CD4-positive, CD25-positive, alpha-beta regulatory T cell (primary cell): Measurements from ENCODE around the gene DISP3. TPM values are rescaled to one million over a fixed set of nuclear protein-coding genes. Genes with fewer than 3 reads are reported as not detected.
"Not testable (repeated sequence)": the region's sequence is repeated elsewhere in the genome, so short reads cannot be mapped to it uniquely, and the experiment has no call there.

Source experiments
- ATAC-seq, 2 donors: fragments of 150-1000 bp; cut with Tn5 transposase; one replicate each; pipeline ENCODE4 v1.10.0; 2021; ENCODE audit warnings: low read depth in 2 of 2, moderate number of reproducible peaks in 2 of 2, moderate library complexity in 1 of 2
- DNase-seq, 3 donors: peaks; one replicate each; pipeline versions ENCODE4 v3.0.0 to v3.0.0-alpha.2; 2012 to 2022; ENCODE audit warnings: mixed read lengths in 1 of 3
- H3K27ac ChIP-seq: one replicate; pipeline ENCODE4 v1.7.0; 2013; ENCODE audit warnings: mild to moderate bottlenecking, low read length; ENCODE audit not compliant: insufficient read depth, poor library complexity, severe bottlenecking
- H3K27me3 ChIP-seq: one replicate; pipeline ENCODE4 v1.7.0; 2013; ENCODE audit warnings: low read length; ENCODE audit not compliant: control insufficient read depth, insufficient read depth
- H3K36me3 ChIP-seq: one replicate; pipeline ENCODE4 v1.7.0; 2013; ENCODE audit warnings: mild to moderate bottlenecking, low read length, moderate library complexity; ENCODE audit not compliant: control insufficient read depth, insufficient read depth
- H3K4me1 ChIP-seq: 2 replicates; pipeline ENCODE4 v1.7.0; 2013; ENCODE audit warnings: mild to moderate bottlenecking, low read length; ENCODE audit not compliant: insufficient read depth, control insufficient read depth, poor library complexity, severe bottlenecking
- H3K4me3 ChIP-seq: one replicate; pipeline ENCODE4 v1.7.0; 2013; ENCODE audit warnings: low read depth, mild to moderate bottlenecking, low read length, moderate library complexity
- H3K9me3 ChIP-seq, 2 experiments: 1 replicate in 1 of 2; 2 replicates in 1 of 2; pipeline ENCODE4 v1.7.0; 2013; ENCODE audit warnings: low read length in 2 of 2, mild to moderate bottlenecking in 1 of 2, moderate library complexity in 1 of 2; ENCODE audit not compliant: control insufficient read depth in 2 of 2
- H3K27ac Mint-ChIP-seq, 3 donors: one replicate each; pipeline ENCODE4 v1.8.0; 2020 to 2022; ENCODE audit warnings: mild to moderate bottlenecking in 3 of 3, mixed read lengths in 3 of 3, moderate library complexity in 2 of 3
- H3K27me3 Mint-ChIP-seq: one replicate; pipeline ENCODE4 v1.8.0; 2022; ENCODE audit warnings: mild to moderate bottlenecking, mixed read lengths
- H3K36me3 Mint-ChIP-seq: one replicate; pipeline ENCODE4 v1.8.0; 2020; ENCODE audit warnings: mixed read lengths
- H3K4me1 Mint-ChIP-seq, 4 donors: one replicate each; pipeline ENCODE4 v1.8.0; 2020 to 2022; ENCODE audit warnings: mixed read lengths in 4 of 4, mild to moderate bottlenecking in 1 of 4
- H3K4me3 Mint-ChIP-seq, 4 donors: one replicate each; pipeline ENCODE4 v1.8.0; 2020 to 2022; ENCODE audit warnings: mild to moderate bottlenecking in 4 of 4, mixed read lengths in 4 of 4, moderate library complexity in 3 of 4
- H3K9me3 Mint-ChIP-seq, 7 donors: one replicate each; pipeline ENCODE4 v1.8.0; 2020 to 2022; ENCODE audit warnings: mixed read lengths in 7 of 7, mild to moderate bottlenecking in 3 of 7, moderate library complexity in 2 of 7
- polyA plus RNA-seq, 4 donors: library from polyadenylated mRNA; unstranded; fragments of 300-500 nt; fragmentation: Illumina TruSeq; gene quantifications; one replicate each; pipeline ENCODE4 v1.2.3, GENCODE V29; 2021
- total RNA-seq: library from RNA; stranded (reverse); gene quantifications from one replicate; pipeline ENCODE4 v1.2.3, GENCODE V29; 2022

Gene DISP3
- total and polyA plus RNA-seq, 5 donors from 2014 or later: 0.12 to 1.2 (median 0.23) TPM

GRCh38 chr1:11576109-11576875 lies 97.3 kb downstream of the DISP3 start:
- no peaks in the 10 kb centered on the region for H3K36me3 Mint-ChIP-seq
- ATAC-seq (no peak), DNase-seq (no peak)
- H3K4me3 ChIP-seq: no peak overlapping the region
- no peaks in the 10 kb centered on the region for H3K36me3 ChIP-seq
- H3K9me3 ChIP-seq: no peaks in the 10 kb centered on the region
- H3K27ac Mint-ChIP-seq: no peak overlapping the region
- H3K27me3 Mint-ChIP-seq: peaks cover 14% of the 10 kb centered on the region
- H3K4me1 Mint-ChIP-seq: no peaks in the 10 kb centered on the region
- no peaks in the 10 kb centered on the region for H3K4me1 ChIP-seq
- H3K27ac ChIP-seq: no peak overlapping the region
- H3K4me3 Mint-ChIP-seq: no peak overlapping the region
- peaks cover 0 to 2% (median 0%) of the 10 kb centered on the region in 7 donors for H3K9me3 Mint-ChIP-seq
- peaks cover 7% of the 10 kb centered on the region for H3K27me3 ChIP-seq

- Mint-ChIP-seq H3K4me1 (no peaks in the 10 kb centered on the region), H3K9me3 (peaks cover 0 to 2% (median 0%) of the 10 kb centered on the region in 7 donors), H3K27ac (no peak overlapping the region), H3K27me3 (peaks cover 14% of the 10 kb centered on the region), H3K4me3 (no peak overlapping the region), H3K36me3 (no peaks in the 10 kb centered on the region)
- Histone ChIP-seq H3K4me3 (no peak overlapping the region), H3K27me3 (peaks cover 5% of the 10 kb centered on the region), H3K9me3 (no peaks in the 10 kb centered on the region), H3K4me1 (no peaks in the 10 kb centered on the region), H3K36me3 (no peaks in the 10 kb centered on the region), H3K27ac (no peak overlapping the region)
- no peak for ATAC-seq
- DNase-seq: no peak
Measured at GRCh38 chr1:11578004-11578403, 99.0 kb downstream of the DISP3 start.

- Mint-ChIP-seq H3K36me3 (no peaks in the 10 kb centered on the region), H3K27me3 (peaks cover 19% of the 10 kb centered on the region), H3K4me3 (no peak overlapping the region), H3K4me1 (no peaks in the 10 kb centered on the region), H3K9me3 (peaks cover 0 to 2% (median 0%) of the 10 kb centered on the region in 7 donors), H3K27ac (no peak overlapping the region)
- no peaks in the 10 kb centered on the region for H3K4me1 ChIP-seq
- H3K36me3 ChIP-seq: no peaks in the 10 kb centered on the region
- peaks cover 7% of the 10 kb centered on the region for H3K27me3 ChIP-seq
- no peak overlapping the region for H3K27ac ChIP-seq
- H3K4me3 ChIP-seq: no peak overlapping the region
- DNase-seq (no peak), ATAC-seq (no peak)
- no peaks in the 10 kb centered on the region for H3K9me3 ChIP-seq
Measured at GRCh38 chr1:11579506-11579905, 100.6 kb downstream of the DISP3 start.

GRCh38 chr1:11580049-11580448 lies 101.1 kb downstream of the DISP3 start:
- not testable (repeated sequence) for H3K9me3 ChIP-seq, H3K36me3 ChIP-seq, DNase-seq, H3K27ac ChIP-seq, H3K27ac Mint-ChIP-seq, H3K27me3 ChIP-seq, H3K4me1 Mint-ChIP-seq, ATAC-seq, H3K4me1 ChIP-seq, H3K4me3 Mint-ChIP-seq, H3K4me3 ChIP-seq, H3K36me3 Mint-ChIP-seq, H3K9me3 Mint-ChIP-seq
- H3K27me3 Mint-ChIP-seq: peaks cover 21% of the 10 kb centered on the region

GRCh38 chr1:11581445-11581991 lies 102.6 kb downstream of the DISP3 start:
- Histone ChIP-seq H3K4me3 (no peak overlapping the region), H3K27me3 (peaks cover 7% of the 10 kb centered on the region), H3K36me3 (no peaks in the 10 kb centered on the region), H3K9me3 (no peaks in the 10 kb centered on the region), H3K4me1 (no peaks in the 10 kb centered on the region), H3K27ac (no peak overlapping the region)
- Mint-ChIP-seq H3K4me1 (no peaks in the 10 kb centered on the region), H3K27ac (peak overlapping the region in 1 of 3 donors; percentile 44), H3K4me3 (no peak overlapping the region), H3K27me3 (peaks cover 21% of the 10 kb centered on the region), H3K36me3 (no peaks in the 10 kb centered on the region), H3K9me3 (no peaks in the 10 kb centered on the region)
- DNase-seq (no peak), ATAC-seq (no peak)

- no peaks in the 10 kb centered on the region for H3K36me3 Mint-ChIP-seq
- no peaks in the 10 kb centered on the region for H3K4me1 Mint-ChIP-seq
- Histone ChIP-seq H3K4me1 (no peaks in the 10 kb centered on the region), H3K27me3 (peaks cover 5% of the 10 kb centered on the region), H3K4me3 (no peak overlapping the region), H3K27ac (no peak overlapping the region), H3K9me3 (no peaks in the 10 kb centered on the region), H3K36me3 (no peaks in the 10 kb centered on the region)
- peaks cover 16% of the 10 kb centered on the region for H3K27me3 Mint-ChIP-seq
- no peak overlapping the region for H3K27ac Mint-ChIP-seq
- DNase-seq: no peak
- H3K9me3 Mint-ChIP-seq: peaks cover 0 to 2% (median 0%) of the 10 kb centered on the region in 7 donors
- ATAC-seq: no peak
- no peak overlapping the region for H3K4me3 Mint-ChIP-seq
Measured at GRCh38 chr1:11585389-11585788, 106.4 kb downstream of the DISP3 start.

Other genes with a start within 250 kb of the DISP3 start
- 48.2 TPM for gene MTOR, start 216.6 kb upstream of the DISP3 start, total RNA-seq
- 1 to 10 TPM; 3.9 to 6.0 (median 4.6) TPM for gene MTOR, start 216.6 kb upstream of the DISP3 start, polyA plus RNA-seq
- gene UBIAD1, start 206.0 kb upstream of the DISP3 start, total RNA-seq: 20.9 TPM
- 10 to 100 TPM; 28.4 to 43.5 (median 40.3) TPM for gene UBIAD1, start 206.0 kb upstream of the DISP3 start, polyA plus RNA-seq
- gene FBXO2, start 175.3 kb downstream of the DISP3 start, total RNA-seq: 2.1 TPM
- gene FBXO2, start 175.3 kb downstream of the DISP3 start, polyA plus RNA-seq: 10 to 100 TPM in 2 of 4 donors, 1 to 10 TPM in 2; 3.9 to 10.6 (median 7.0) TPM
- gene FBXO44, start 175.7 kb downstream of the DISP3 start, total RNA-seq: 43.7 TPM
- 1 to 10 TPM; 5.5 to 9.5 (median 7.4) TPM for gene FBXO44, start 175.7 kb downstream of the DISP3 start, polyA plus RNA-seq
- 5.9 TPM for gene FBXO6, start 185.0 kb downstream of the DISP3 start, total RNA-seq
- gene FBXO6, start 185.0 kb downstream of the DISP3 start, polyA plus RNA-seq: 10 to 100 TPM in 3 of 4 donors, 1 to 10 TPM in 1; 9.4 to 18.4 (median 17.3) TPM
- 28.7 TPM for gene MAD2L2, start 202.0 kb downstream of the DISP3 start, total RNA-seq
- 10 to 100 TPM; 49.3 to 75.3 (median 55.3) TPM for gene MAD2L2, start 202.0 kb downstream of the DISP3 start, polyA plus RNA-seq
- gene DRAXIN, start 212.6 kb downstream of the DISP3 start, total RNA-seq: not detected
- gene DRAXIN, start 212.6 kb downstream of the DISP3 start, polyA plus RNA-seq: under 1 TPM in 2 of 4 donors, not detected in 2; 0.06 to 0.11 TPM